ENCODE measurements around the gene PRKG1.

Gene PRKG1

DNA sequence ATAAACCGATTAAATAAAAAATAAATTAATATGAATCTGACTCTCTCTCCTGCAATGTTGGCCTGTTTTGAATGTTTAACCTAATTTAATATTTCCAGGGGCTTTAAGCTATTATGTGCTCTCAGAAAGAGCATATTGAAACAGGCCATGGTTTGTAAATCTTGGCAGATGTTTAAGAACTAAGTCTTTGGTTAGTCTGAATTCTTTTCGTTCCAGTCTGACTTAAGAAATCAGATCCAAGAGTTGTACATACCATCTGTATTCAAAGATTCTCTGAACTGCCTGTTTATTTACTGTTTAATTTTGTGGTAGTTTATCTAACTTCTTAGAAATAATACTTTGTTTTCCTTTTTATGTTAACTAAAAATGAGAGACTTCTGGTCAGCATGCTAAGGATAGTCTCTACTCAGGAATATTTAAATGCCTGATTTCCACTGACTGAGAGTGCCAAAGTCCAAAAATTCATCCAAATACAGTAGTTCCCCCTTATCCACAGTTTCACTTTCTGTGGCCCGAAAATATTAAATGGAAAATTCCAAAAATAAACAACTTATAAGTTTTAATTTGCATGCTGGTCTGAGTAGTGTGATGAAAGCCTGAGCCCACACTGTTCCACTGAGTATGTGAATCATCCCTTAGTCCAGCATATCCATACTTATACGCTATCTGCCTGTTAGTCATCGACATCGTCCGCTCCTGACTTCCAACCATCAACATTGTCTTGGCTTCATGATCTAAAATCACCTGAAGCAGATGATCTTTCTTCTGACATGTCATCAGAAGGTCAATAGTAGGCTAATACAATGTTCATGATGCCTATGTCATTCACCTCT lies 863.2 kb downstream of the PRKG1 start:
- no peak overlapping the region for H3K4me3 ChIP-seq (ENCODE audit: low read depth, low read length)
- TF ChIP-seq, protein P1, sequence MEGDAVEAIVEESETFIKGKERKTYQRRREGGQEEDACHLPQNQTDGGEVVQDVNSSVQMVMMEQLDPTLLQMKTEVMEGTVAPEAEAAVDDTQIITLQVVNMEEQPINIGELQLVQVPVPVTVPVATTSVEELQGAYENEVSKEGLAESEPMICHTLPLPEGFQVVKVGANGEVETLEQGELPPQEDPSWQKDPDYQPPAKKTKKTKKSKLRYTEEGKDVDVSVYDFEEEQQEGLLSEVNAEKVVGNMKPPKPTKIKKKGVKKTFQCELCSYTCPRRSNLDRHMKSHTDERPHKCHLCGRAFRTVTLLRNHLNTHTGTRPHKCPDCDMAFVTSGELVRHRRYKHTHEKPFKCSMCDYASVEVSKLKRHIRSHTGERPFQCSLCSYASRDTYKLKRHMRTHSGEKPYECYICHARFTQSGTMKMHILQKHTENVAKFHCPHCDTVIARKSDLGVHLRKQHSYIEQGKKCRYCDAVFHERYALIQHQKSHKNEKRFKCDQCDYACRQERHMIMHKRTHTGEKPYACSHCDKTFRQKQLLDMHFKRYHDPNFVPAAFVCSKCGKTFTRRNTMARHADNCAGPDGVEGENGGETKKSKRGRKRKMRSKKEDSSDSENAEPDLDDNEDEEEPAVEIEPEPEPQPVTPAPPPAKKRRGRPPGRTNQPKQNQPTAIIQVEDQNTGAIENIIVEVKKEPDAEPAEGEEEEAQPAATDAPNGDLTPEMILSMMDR (IDR thresholded peaks at IDR 0.05; ENCODE audit: borderline replicate concordance, insufficient read depth, low read depth, low read length): no peak

DNA sequence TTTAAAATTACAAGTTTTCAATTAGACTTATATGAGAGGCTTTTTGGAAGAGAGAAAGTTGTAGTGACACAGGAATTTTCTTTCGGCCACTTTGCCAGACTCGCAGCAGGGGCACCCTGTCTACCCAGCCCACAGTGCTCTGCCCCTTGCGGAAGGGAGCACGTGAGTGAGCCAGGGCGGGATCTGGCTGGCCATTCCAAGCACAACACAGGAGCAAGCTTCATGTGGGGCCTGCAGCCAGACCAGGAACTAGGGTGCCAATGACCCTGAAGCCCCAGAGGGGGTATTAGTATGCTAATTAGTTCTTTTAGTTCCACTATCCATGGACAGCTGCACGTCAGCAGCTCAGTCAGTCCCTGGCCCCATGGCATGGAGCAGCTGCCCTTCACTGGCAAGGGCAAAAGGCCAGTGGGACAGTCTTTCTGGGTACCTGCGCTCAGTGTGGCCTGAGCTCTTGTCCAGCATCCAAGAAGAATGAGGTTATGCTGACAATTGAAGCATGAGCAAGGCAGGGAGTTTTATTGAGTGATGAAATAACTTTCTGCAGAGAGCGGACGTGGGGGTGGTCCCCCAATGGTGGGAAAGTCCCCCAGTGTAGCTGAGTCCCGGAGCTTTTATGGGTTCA lies 876.2 kb downstream of the PRKG1 start:
- TF ChIP-seq, protein P1 (IDR thresholded peaks at IDR 0.05; ENCODE audit: borderline replicate concordance, insufficient read depth, low read depth, low read length): no peak

DNA sequence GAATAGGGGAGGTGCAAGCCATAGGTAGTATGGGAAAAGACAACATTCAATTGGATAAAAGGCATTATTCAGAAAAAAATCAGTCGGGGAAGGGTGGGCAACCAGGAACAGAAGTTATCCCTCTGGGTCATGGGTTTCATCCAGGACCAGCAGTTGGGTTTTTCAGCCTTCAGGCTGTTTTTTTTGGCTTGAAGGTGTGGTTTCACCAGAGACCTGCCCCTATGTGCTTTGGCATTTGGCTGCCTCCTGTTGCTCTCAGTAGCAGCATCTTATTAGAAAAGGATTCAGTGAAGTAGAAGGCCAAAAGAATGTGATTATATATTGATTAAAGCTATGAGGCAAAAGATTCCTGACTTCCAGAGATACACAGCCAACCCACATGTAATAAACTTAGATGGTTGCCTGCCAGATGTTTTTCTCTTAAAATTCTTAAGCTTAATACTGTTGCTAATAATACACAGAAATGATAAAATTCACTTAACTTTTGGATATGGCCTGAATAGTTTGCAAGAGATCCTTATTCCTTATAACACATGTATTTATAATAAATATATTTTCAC lies 876.8 kb downstream of the PRKG1 start:
- H3K4me3 ChIP-seq (ENCODE audit: low read depth, low read length): no peak overlapping the region
- TF ChIP-seq, protein P1 (IDR thresholded peaks at IDR 0.05; ENCODE audit: borderline replicate concordance, insufficient read depth, low read depth, low read length): no peak

More for the DNA sequence above, 876.2 kb downstream of the PRKG1 start:
- H3K4me3 ChIP-seq (ENCODE audit: low read depth, low read length): no peak overlapping the region

DNA sequence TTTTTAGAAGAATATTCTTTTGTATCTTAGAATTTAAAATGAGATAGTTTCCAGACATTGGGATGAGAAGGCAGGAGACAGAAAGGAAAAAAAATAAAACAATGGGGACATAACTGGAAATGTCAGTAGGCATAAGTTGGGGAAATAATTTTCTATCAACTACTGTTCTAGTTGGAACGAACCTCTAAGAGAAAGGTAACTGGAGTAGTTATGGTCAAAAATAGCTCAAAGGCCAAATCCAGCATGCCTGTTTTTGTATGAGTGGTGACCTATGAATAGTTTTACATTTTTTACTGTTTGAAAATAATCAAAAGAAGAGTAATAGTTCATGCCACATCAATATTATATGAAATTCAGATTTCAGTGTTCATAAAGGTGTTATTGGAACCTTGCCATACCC lies 877.3 kb downstream of the PRKG1 start:
- TF ChIP-seq, protein P1 (IDR thresholded peaks at IDR 0.05; ENCODE audit: borderline replicate concordance, insufficient read depth, low read depth, low read length): no peak
- no peak overlapping the region for H3K4me3 ChIP-seq (ENCODE audit: low read depth, low read length)

- TF ChIP-seq, protein P1 (IDR thresholded peaks at IDR 0.05; ENCODE audit: borderline replicate concordance, insufficient read depth, low read depth, low read length): no peak
- no peak overlapping the region for H3K4me3 ChIP-seq (ENCODE audit: low read depth, low read length)
Measured at GRCh38 chr10:51952056-51952455, 877.8 kb downstream of the PRKG1 start.

DNA sequence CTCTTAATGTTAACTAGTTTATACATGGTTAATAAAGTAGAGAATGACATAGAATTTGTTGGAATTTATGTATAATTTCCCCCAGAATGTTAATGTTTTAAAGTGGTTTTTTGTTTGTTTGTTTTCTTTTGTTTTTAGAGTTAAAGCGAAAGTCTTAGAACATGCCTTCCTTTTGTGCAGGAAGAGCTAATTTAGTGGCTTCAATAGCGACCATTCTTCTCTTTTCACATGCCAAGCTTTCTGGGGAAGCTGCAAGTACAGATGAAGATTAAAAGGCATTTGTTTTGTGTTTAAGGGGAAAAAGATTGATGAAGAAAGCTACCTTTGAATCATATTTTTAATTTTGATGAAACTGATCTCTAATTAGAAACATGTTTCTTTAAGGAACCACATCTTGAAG lies 881.4 kb downstream of the PRKG1 start:
- no peak overlapping the region for H3K4me3 ChIP-seq (ENCODE audit: low read depth, low read length)
- TF ChIP-seq, protein P1 (IDR thresholded peaks at IDR 0.05; ENCODE audit: borderline replicate concordance, insufficient read depth, low read depth, low read length): no peak
